ENCODE measurements around the gene RNF187. TPM values are rescaled to one million over a fixed set of nuclear protein-coding genes. Genes with fewer than 3 reads are reported as not detected.

RNF187 gene
- polyA plus RNA-seq, 1 donor (not counting 4 experiments of a cell fraction or from before 2014, with no cell fraction given), result 65.8 TPM

DNA sequence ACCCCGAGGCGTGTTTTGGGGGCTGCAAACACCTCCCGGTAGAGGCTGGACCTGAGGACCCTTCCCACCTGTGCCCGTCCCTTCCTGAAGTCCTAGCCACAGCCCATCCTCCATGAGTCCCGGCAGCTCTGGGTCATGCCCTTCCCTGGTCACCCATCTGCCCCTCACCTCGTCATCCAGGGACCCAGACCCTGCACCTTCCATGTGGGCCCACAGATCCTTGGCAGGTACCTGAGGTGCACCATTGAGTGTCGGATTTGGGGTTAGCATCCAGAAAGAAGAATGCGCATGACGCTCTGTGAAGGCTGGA lies 6.8 kb downstream of the RNF187 start:
- Histone ChIP-seq H3K9ac (ENCODE audit: control insufficient read depth, extremely low read depth, insufficient read depth, low read length) (no peak overlapping the region), H3K4me3 (ENCODE audit: control insufficient read depth in 2 of 3, extremely low read depth in 1 of 3, insufficient read depth in 2 of 3, low read depth in 1 of 3, low read length in 3 of 3) (no peak overlapping the region), H3K27me3 (ENCODE audit: control insufficient read depth, extremely low read depth, insufficient read depth, low read length) (no peaks in the 10 kb centered on the region), H3K27ac (ENCODE audit: control insufficient read depth, insufficient read depth, low read length) (no peak overlapping the region), H4K20me1 (ENCODE audit: control insufficient read depth, extremely low read depth, insufficient read depth, low read length) (no peaks in the 10 kb centered on the region), H3K9me3 (ENCODE audit: control insufficient read depth, low read depth, low read length) (no peaks in the 10 kb centered on the region), H3K9me1 (ENCODE audit: control insufficient read depth, extremely low read depth, insufficient read depth, low read length) (no peaks in the 10 kb centered on the region), H3K4me2 (ENCODE audit: control insufficient read depth, extremely low read depth, insufficient read depth, low read depth, low read length) (no peak overlapping the region), H3K36me3 (ENCODE audit: control insufficient read depth in 2 of 2, extremely low read depth in 1 of 2, insufficient read depth in 2 of 2, low read length in 2 of 2) (peaks cover 26 to 48% of the 10 kb centered on the region in 2 experiments), H3K79me2 (ENCODE audit: control insufficient read depth, insufficient read depth, low read length) (peaks cover 14% of the 10 kb centered on the region), H2AFZ (ENCODE audit: control insufficient read depth, low read length) (no peak overlapping the region), H3K4me1 (ENCODE audit: control insufficient read depth, extremely low read depth, insufficient read depth, low read length) (peaks cover 8% of the 10 kb centered on the region)
- TF ChIP-seq, protein P1, sequence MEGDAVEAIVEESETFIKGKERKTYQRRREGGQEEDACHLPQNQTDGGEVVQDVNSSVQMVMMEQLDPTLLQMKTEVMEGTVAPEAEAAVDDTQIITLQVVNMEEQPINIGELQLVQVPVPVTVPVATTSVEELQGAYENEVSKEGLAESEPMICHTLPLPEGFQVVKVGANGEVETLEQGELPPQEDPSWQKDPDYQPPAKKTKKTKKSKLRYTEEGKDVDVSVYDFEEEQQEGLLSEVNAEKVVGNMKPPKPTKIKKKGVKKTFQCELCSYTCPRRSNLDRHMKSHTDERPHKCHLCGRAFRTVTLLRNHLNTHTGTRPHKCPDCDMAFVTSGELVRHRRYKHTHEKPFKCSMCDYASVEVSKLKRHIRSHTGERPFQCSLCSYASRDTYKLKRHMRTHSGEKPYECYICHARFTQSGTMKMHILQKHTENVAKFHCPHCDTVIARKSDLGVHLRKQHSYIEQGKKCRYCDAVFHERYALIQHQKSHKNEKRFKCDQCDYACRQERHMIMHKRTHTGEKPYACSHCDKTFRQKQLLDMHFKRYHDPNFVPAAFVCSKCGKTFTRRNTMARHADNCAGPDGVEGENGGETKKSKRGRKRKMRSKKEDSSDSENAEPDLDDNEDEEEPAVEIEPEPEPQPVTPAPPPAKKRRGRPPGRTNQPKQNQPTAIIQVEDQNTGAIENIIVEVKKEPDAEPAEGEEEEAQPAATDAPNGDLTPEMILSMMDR (optimal IDR thresholded peaks at IDR 0.05 in 1 of 3, IDR thresholded peaks at IDR 0.05 in 1 of 3, conservative IDR thresholded peaks at IDR 0.05 in 1 of 3; ENCODE audit: extremely low read depth in 1 of 3, insufficient read depth in 2 of 3, low read length in 3 of 3), result no peak
- TF ChIP-seq EZH2 (IDR thresholded peaks at IDR 0.05; ENCODE audit: low read length), result no peak
- no peak for DNase-seq (ENCODE audit: low read depth, low spot score)
- dilution Hi-C loops (cut with MboI; ENCODE audit: extremely low pct_ligation_motif_present, low sequenced_read_pairs), result no loop called here
- no peak for FAIRE-seq

DNA sequence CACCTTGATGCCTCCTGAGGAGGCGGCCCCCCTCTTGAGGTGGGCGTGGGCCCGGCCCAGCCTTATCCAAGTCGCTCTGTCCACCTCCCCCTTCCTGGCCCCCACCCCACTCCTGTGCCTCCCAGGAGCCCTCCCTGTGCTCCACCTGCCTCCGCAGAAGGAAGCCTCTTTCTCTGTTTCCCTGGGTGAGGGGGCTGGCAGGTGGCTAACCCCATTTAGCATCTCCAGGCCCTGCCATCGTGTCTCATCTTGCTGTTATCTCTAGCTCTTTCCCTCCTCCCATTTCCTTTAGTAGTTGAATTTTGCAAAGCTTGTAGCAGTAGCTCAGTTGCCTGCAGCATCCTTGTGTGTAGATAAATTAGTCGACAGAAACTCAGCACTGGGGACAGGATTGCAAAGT lies 7.2 kb downstream of the RNF187 start:
- no peak overlapping the region for H2AFZ ChIP-seq (ENCODE audit: control insufficient read depth, low read length)
- H3K36me3 ChIP-seq (ENCODE audit: control insufficient read depth in 2 of 2, extremely low read depth in 1 of 2, insufficient read depth in 2 of 2, low read length in 2 of 2), result peaks cover 26 to 46% of the 10 kb centered on the region in 2 experiments
- peaks cover 8% of the 10 kb centered on the region for H3K4me1 ChIP-seq (ENCODE audit: control insufficient read depth, extremely low read depth, insufficient read depth, low read length)
- H3K27ac ChIP-seq (ENCODE audit: control insufficient read depth, insufficient read depth, low read length), result no peak overlapping the region
- no peak overlapping the region for H3K9ac ChIP-seq (ENCODE audit: control insufficient read depth, extremely low read depth, insufficient read depth, low read length)
- FAIRE-seq, result no peak
- TF ChIP-seq, protein P1 (optimal IDR thresholded peaks at IDR 0.05 in 1 of 3, IDR thresholded peaks at IDR 0.05 in 1 of 3, conservative IDR thresholded peaks at IDR 0.05 in 1 of 3; ENCODE audit: extremely low read depth in 1 of 3, insufficient read depth in 2 of 3, low read length in 3 of 3), result no peak
- no peak for TF ChIP-seq EZH2 (IDR thresholded peaks at IDR 0.05; ENCODE audit: low read length)
- H3K79me2 ChIP-seq (ENCODE audit: control insufficient read depth, insufficient read depth, low read length), result peaks cover 14% of the 10 kb centered on the region
- DNase-seq (ENCODE audit: low read depth, low spot score), result no peak
- dilution Hi-C loops (cut with MboI; ENCODE audit: extremely low pct_ligation_motif_present, low sequenced_read_pairs), result no loop called here
- no peaks in the 10 kb centered on the region for H4K20me1 ChIP-seq (ENCODE audit: control insufficient read depth, extremely low read depth, insufficient read depth, low read length)
- H3K9me3 ChIP-seq (ENCODE audit: control insufficient read depth, low read depth, low read length), result no peaks in the 10 kb centered on the region
- H3K4me3 ChIP-seq (ENCODE audit: control insufficient read depth in 2 of 3, extremely low read depth in 1 of 3, insufficient read depth in 2 of 3, low read depth in 1 of 3, low read length in 3 of 3), result no peak overlapping the region
- no peaks in the 10 kb centered on the region for H3K27me3 ChIP-seq (ENCODE audit: control insufficient read depth, extremely low read depth, insufficient read depth, low read length)
- H3K9me1 ChIP-seq (ENCODE audit: control insufficient read depth, extremely low read depth, insufficient read depth, low read length), result no peaks in the 10 kb centered on the region
- H3K4me2 ChIP-seq (ENCODE audit: control insufficient read depth, extremely low read depth, insufficient read depth, low read depth, low read length), result no peak overlapping the region
